HG03354 (cell line): ENCODE results near the gene NEXMIF.
"Not testable (repeated sequence)": the region's sequence is repeated elsewhere in the genome, so short reads cannot be mapped to it uniquely, and the experiment has no call there.

Experiments used
- ATAC-seq: cut with Tn5 transposase; IDR thresholded peaks from one replicate; pipeline ENCODE4 v1.9.1; 2021; ENCODE audit warnings: mild to moderate bottlenecking; ENCODE audit not compliant: unreplicated experiment, poor library complexity, severe bottlenecking

Gene NEXMIF

DNA sequence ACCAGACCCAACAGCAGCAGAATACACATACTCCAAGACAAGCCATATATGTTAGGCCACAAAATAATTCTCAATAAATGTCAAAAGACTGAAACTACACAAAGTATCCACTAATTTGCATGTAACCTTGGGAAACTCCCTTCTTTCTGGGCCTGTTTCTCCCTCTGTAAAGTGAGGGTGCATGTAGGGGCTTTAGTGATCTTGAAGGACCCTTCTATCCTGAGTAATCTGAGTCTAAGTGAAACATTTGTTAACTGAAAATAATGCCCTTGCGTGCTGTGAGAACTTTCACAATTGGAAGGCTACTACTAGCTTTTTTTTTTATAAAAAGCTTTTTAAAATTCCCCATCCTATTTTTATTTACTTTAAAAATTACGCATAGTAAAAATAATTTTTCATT is 125.2 kb downstream of the NEXMIF start:
- no peak for ATAC-seq

DNA sequence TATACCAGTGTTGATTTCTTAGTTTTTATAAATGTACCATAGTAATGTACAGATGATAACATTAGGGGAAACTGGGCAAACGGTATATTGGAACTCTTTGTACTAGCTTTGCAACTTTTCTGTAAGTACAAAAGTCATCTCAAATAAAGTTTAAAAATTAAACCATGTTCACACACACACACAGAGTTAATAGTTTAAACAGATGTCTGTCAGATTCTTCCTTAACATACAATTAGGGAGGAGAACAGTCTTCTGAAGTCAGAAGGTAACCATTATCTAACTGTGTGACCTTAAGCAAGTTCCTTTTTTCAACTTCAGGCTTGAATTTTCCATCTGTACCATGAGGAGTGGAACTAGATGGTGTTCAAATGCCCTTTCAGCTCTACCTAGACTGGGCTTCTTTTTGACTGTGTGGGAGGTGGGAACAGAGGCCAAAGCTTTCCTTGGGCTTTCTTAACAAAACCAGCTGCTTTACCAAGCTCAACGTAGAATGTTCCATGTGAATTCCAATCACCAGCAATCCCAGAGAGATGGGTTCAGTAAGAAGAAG is 127.8 kb downstream of the NEXMIF start:
- ATAC-seq: no peak

DNA sequence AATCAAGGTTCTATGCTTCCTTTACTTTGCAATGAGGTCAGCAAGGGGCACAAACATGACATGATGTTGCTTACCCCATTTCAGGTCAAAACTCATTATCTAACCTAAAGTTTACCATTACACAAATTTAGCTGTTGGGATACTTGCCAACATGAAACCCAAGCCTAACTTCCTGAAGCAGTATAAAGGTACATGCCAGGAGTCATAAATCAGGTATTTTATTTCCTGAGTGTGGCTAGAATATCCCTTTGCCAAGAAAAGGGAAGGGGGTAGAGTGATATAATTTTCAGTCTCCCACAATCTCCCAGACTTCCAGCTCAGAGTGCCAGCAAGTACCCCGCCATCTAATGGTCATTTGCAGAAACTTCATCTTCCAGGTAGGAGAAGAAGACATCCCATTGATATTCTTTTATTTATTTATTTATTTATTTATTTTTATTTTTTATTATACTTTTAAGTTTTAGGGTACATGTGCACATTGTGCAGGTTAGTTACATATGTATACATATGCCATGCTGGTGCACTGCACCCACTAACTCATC is 136.6 kb downstream of the NEXMIF start:
- ATAC-seq: no peak

DNA sequence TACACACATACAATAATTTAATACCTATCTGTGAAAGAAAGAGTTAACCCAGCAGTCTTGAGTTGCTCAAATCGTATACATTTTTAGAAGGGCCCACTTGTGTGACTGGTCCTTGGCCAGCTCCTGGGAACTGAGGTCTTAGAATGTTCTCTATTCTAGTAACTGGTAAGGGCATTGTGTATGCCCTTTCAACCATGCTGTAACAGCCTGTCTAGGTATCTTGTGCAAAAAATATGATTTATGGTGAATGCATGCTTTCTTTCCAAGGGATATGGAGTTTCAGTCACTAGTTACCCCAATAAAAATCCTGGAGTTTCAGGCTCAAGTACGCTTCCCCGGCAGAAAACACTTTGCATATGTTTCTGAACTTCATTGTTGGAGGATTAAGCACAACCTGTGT is 140.6 kb downstream of the NEXMIF start:
- no peak for ATAC-seq

DNA sequence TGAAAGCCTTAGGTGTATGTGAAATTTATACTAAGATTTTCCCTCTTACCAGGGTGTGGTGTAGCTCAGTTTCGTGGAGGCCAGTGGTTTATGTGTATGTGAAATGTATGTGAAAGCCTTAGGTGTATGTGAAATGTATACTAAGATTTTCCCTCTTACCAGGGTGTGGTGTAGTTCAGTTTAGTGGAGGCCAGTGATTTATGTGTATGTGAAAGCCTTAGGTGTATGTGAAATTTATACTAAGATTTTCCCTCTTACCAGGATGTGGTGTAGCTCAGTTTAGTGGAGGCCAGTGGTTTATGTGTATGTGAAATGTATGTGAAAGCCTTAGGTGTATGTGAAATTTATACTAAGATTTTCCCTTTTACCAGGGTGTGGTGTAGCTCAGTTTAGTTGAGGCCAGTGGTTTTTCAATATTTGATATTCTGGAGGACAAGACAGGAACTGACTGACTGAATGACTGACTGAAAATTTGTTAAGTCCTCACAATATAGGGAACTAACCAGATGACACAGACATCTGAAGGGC is 143.7 kb downstream of the NEXMIF start:
- ATAC-seq: no peak

DNA sequence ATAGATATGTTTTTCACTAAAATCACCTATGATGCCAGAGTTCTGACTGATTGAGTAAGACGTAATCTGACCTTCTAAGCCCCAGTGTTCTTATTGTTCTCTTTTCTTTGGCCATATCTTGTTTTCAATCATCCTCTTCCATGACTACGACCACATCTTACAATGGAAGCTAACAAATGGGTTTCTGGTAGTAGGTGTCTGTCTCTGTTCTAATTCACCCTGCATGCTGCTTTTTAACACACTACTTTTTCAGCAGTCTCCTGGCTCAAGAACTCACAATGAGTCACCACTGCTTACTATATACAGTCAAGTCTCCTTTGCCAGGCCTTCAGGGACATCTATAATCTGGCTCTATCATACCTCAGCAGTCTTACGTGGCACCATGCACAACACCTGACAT is 146.1 kb downstream of the NEXMIF start:
- ATAC-seq: no peak

DNA sequence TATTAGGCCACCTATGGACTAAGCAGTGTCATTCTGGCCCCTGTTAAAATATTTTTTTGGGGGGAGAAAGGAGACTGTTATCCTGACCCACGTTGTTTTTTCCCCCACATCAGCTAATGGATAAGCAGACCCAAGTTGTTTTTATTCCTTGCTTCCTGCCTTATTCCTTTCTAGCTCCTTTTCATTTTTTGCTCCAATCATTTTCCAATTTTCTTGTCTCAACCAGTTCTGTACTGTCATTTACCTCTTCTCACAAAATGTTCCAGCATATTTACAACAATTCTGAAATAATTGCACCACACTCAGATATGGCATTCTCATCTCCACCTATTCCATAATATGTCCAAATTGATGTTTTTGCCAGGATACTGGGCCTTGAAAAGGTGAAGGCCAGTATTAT is 150.3 kb downstream of the NEXMIF start:
- no peak for ATAC-seq

DNA sequence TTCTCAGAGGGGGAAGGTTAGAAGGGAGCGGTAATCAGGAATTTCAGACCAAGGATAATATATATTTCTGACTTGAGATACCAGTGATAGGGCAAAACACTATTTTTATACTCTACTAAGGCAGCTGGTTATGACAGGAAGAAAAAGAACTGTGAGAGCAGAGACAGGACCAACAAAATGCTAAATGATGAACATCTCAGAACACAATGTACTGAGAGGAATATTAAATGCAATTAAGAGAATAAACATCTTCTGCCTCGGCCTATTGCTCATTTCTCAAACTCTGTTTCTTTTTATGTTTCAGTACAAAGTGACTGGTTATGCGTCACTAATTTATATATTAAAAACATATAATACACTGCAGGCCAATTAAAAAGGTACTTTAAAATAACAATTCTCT is 188.8 kb downstream of the NEXMIF start:
- no peak for ATAC-seq

DNA sequence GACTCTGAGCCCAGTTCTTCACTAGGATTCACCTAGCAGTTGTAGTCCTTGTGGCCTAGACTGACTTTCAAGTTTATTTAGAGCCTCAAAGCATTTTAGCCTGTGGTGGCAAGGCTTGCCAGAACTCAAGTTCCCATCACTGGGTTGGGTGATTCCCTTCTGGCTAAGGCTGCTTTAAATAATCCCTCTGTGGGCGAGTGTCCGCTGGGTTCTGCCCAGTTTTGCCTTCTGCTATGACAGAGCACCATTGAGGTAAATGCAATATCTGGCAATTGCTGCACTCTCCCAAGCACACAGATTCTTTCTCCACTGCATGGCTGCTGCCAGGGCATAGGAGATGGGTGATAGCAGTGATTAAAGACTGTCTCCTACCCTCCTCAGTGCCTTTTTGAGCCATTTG is 220.0 kb downstream of the NEXMIF start:
- ATAC-seq: no peak

DNA sequence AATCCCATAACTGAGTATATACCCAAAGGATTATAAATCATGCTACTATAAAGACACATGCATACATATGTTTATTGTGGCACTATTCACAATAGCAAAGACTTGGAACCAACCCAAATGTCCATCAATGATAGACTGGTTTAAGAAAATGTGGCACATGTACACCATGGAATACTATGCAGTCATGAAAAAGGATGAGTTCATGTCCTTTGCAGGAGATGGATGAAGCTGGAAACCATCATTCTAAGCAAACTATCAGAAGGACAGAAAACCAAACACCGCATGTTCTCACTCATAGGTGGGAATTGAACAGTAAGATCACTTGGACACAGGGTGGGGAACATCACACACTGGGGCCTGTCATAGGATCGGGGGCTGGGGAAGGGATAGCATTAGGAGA is 223.9 kb downstream of the NEXMIF start:
- not testable (repeated sequence) for ATAC-seq

DNA sequence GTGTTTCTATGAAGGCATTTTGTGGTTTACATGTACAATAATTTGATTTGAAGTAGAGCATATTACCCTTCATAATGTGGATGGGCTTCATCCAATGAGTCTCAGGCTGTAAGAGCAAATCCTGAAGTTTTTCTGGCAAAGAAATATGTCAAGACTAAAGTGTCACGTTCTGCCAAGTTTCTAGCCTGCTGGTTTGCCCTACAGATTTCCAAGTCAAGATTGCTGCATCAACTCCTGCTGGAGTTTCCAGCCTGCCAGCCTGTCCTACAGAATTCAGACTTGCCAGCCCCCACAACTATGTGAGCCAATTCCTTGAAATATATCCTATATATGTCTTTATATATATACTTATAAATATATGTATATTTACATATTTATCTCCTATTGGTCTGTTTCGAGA is 240.8 kb downstream of the NEXMIF start:
- no peak for ATAC-seq
